Neuronal stem cell (in vitro differentiated cells): Measurements from ENCODE around the gene LHX2.

Experiments used
- DNase-seq: peaks from one replicate; pipeline ENCODE4 v3.0.0-alpha.2; 2013; ENCODE audit warnings: low spot score
- H2AFZ ChIP-seq: one replicate; pipeline ENCODE4 v1.6.1; 2013; ENCODE audit warnings: mild to moderate bottlenecking, low read length, inconsistent platforms
- H2AK5ac ChIP-seq: 2 replicates; pipeline ENCODE4 v1.6.1; 2013; ENCODE audit warnings: low read depth, mild to moderate bottlenecking, inconsistent platforms, low read length, moderate library complexity, mixed read lengths
- H2BK120ac ChIP-seq: 2 replicates; pipeline ENCODE4 v1.6.1; 2013; ENCODE audit warnings: low read depth, mild to moderate bottlenecking, inconsistent platforms, low read length, moderate library complexity, mixed read lengths
- H2BK12ac ChIP-seq: one replicate; pipeline ENCODE4 v1.6.1; 2013; ENCODE audit warnings: low read length, inconsistent platforms
- H2BK15ac ChIP-seq: 2 replicates; pipeline ENCODE4 v1.6.1; 2013; ENCODE audit warnings: mild to moderate bottlenecking, low read length, inconsistent platforms, mixed read lengths
- H2BK5ac ChIP-seq: one replicate; pipeline ENCODE4 v1.6.1; 2013; ENCODE audit warnings: inconsistent platforms, mild to moderate bottlenecking, low read length, moderate library complexity
- H3K14ac ChIP-seq: one replicate; pipeline ENCODE4 v1.6.1; 2013; ENCODE audit warnings: low read length, inconsistent platforms
- H3K18ac ChIP-seq: 2 replicates; pipeline ENCODE4 v1.6.1; 2013; ENCODE audit warnings: low read length, inconsistent platforms
- H3K23ac ChIP-seq: 2 replicates; pipeline ENCODE4 v1.6.1; 2013; ENCODE audit warnings: low read depth, mild to moderate bottlenecking, mixed read lengths, low read length, inconsistent platforms; ENCODE audit not compliant: poor library complexity
- H3K27ac ChIP-seq: replicated peaks from 3 replicates; pipeline ENCODE4 v1.5.1; 2013; ENCODE audit warnings: low read length, inconsistent platforms
- H3K27me3 ChIP-seq, 3 experiments: 2 replicates each; pipeline ENCODE4 v1.6.1; 2013; ENCODE audit warnings: low read length in 3 of 3, mild to moderate bottlenecking in 2 of 3, inconsistent platforms in 1 of 3, low read depth in 1 of 3, mixed read lengths in 1 of 3, moderate library complexity in 1 of 3; ENCODE audit not compliant: control insufficient read depth in 3 of 3, insufficient read depth in 3 of 3
- H3K36me3 ChIP-seq, 2 donors: replicated peaks in 1 of 2; 2 replicates each; pipeline ENCODE4 v1.6.1; 2013; ENCODE audit warnings: low read length in 2 of 2; ENCODE audit not compliant: control insufficient read depth in 2 of 2, insufficient read depth in 2 of 2
- H3K4ac ChIP-seq: 2 replicates; pipeline ENCODE4 v1.6.1; 2013; ENCODE audit warnings: inconsistent platforms, mild to moderate bottlenecking, low read length, moderate library complexity
- H3K4me1 ChIP-seq, 2 donors: 1 replicate in 1 of 2; 2 replicates in 1 of 2; pipeline ENCODE4 v1.6.1; 2013; ENCODE audit warnings: low read length in 2 of 2, low read depth in 1 of 2; ENCODE audit not compliant: control insufficient read depth in 2 of 2, insufficient read depth in 1 of 2
- H3K4me2 ChIP-seq: one replicate; pipeline ENCODE4 v1.6.1; 2013; ENCODE audit warnings: mild to moderate bottlenecking, low read length, inconsistent platforms; ENCODE audit not compliant: insufficient read depth, poor library complexity, severe bottlenecking
- H3K4me3 ChIP-seq, 2 donors: 2 replicates each; pipeline ENCODE4 v1.5.1; 2013; ENCODE audit warnings: low read length in 2 of 2, mild to moderate bottlenecking in 2 of 2, inconsistent platforms in 1 of 2, moderate library complexity in 1 of 2
- H3K79me1 ChIP-seq: one replicate; pipeline ENCODE4 v1.6.1; 2013; ENCODE audit warnings: low read depth, mild to moderate bottlenecking, inconsistent platforms, low read length, moderate library complexity
- H3K9ac ChIP-seq: one replicate; pipeline ENCODE4 v1.6.1; 2013; ENCODE audit warnings: mild to moderate bottlenecking, low read depth, low read length, inconsistent platforms; ENCODE audit not compliant: poor library complexity
- H3K9me3 ChIP-seq, 2 donors: replicated peaks in 1 of 2; 2 replicates each; pipeline versions ENCODE3 to v1.6.1; 2013; ENCODE audit warnings: low read length in 2 of 2, mild to moderate bottlenecking in 2 of 2, inconsistent platforms in 1 of 2, low read depth in 1 of 2, mixed read lengths in 1 of 2, moderate library complexity in 1 of 2; ENCODE audit not compliant: control insufficient read depth in 2 of 2, insufficient read depth in 1 of 2
- H4K8ac ChIP-seq: one replicate; pipeline ENCODE4 v1.6.1; 2013; ENCODE audit warnings: low read depth, mild to moderate bottlenecking, inconsistent platforms, low read length, moderate library complexity
- H4K91ac ChIP-seq: one replicate; pipeline ENCODE4 v1.6.1; 2013; ENCODE audit warnings: low read length, low read depth, mild to moderate bottlenecking, inconsistent platforms; ENCODE audit not compliant: poor library complexity
- WGBS, 2 donors: extraction: QIAGEN DNeasy Blood & Tissue Kit; methylation state at CpG; one replicate each; pipeline ENCODE4 v1.1.7; 2013; ENCODE audit warnings: missing lambda C conversion rate in 2 of 2, mixed read lengths in 1 of 2; ENCODE audit not compliant: insufficient read length in 2 of 2, insufficient replicate concordance in 1 of 2; ENCODE audit errors: extremely low coverage in 2 of 2; 5-methylcytosine and 5-hydroxymethylcytosine counted together

Gene LHX2

GRCh38 chr9:123972618-123973017, 39.0 kb upstream of the LHX2 start:
- Histone ChIP-seq H3K4me1 (peaks cover 0 to 4% of the 10 kb centered on the region in 2 donors), H3K14ac (no peak overlapping the region), H3K27ac (no peak overlapping the region), H3K9ac (peak overlapping the region; percentile 1), H4K91ac (no peak overlapping the region), H3K4me3 (peak overlapping the region in 1 of 2 donors; percentile 9), H3K23ac (no peak overlapping the region), H2BK12ac (no peak overlapping the region), H3K9me3 (peaks cover 11 to 24% of the 10 kb centered on the region in 2 donors), H2BK120ac (no peak overlapping the region), H3K4me2 (no peak overlapping the region), H3K4ac (no peak overlapping the region), H3K79me1 (no peaks in the 10 kb centered on the region), H2BK15ac (no peak overlapping the region), H3K27me3 (peaks cover 0 to 24% (median 0%) of the 10 kb centered on the region in 3 experiments), H3K18ac (no peak overlapping the region), H2AFZ (no peak overlapping the region), H4K8ac (no peak overlapping the region), H2AK5ac (no peak overlapping the region), H2BK5ac (no peak overlapping the region), H3K36me3 (peaks cover 0 to 4% of the 10 kb centered on the region in 2 donors)
- WGBS, 2 donors: 100% methylated on average over 8 of the region's 8 CpGs
- DNase-seq: no peak

DNA sequence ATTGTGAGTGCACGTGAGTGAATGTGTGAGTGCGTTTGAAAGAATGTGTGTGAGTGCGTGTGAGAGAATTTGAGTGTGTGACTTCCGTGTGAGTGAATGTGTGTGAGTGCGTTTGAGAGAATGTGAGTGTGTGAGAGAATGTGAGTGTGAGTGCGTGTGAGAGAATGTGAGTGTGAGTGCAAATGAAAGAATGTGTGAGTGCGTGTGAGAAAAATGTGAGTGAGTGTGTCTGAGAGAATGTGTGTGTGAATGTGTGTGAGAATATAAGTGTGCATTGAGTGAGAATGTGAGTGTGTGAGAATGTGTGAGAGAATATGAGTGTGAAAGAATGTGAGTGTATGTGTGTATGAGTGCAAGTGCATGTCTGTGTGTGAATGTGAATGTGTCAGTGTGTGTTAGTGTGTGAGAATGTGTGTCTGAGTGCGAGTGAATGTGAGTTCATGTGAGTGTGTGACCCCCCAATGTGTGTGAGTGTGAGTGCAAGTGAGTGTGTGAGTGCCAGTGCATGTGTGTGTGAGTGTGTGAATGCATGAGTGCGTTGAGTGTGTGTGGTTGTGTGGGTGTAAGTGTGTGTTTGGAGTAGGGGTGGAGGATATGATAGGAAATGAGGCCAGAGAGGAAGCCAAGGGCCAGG, 37.9 kb upstream of the LHX2 start:
- H4K91ac ChIP-seq: no peak overlapping the region
- H2BK120ac ChIP-seq: no peak overlapping the region
- peak overlapping the region; percentile 68 for H4K8ac ChIP-seq
- peak overlapping the region; percentile 5 for H3K23ac ChIP-seq
- H2BK5ac ChIP-seq: peak overlapping the region; percentile 19
- H2AK5ac ChIP-seq: no peak overlapping the region
- peaks cover 0 to 4% of the 10 kb centered on the region in 2 donors for H3K4me1 ChIP-seq
- no peaks in the 10 kb centered on the region for H3K79me1 ChIP-seq
- peak overlapping the region in 1 of 2 donors; percentile 43 for H3K4me3 ChIP-seq
- H2BK15ac ChIP-seq: no peak overlapping the region
- peaks cover 0 to 24% (median 0%) of the 10 kb centered on the region in 3 experiments for H3K27me3 ChIP-seq
- H3K14ac ChIP-seq: no peak overlapping the region
- no peak overlapping the region for H3K27ac ChIP-seq
- H2BK12ac ChIP-seq: no peak overlapping the region
- no peak overlapping the region for H3K4me2 ChIP-seq
- no peak overlapping the region for H3K4ac ChIP-seq
- peaks cover 0 to 4% of the 10 kb centered on the region in 2 donors for H3K36me3 ChIP-seq
- no peak for DNase-seq
- peak overlapping the region; percentile 25 for H3K9ac ChIP-seq
- H3K18ac ChIP-seq: no peak overlapping the region
- WGBS, 2 donors: 100% methylated on average over 6 to 7 of the region's 9 CpGs
- peaks cover 11 to 24% of the 10 kb centered on the region in 2 donors for H3K9me3 ChIP-seq
- no peak overlapping the region for H2AFZ ChIP-seq

DNA sequence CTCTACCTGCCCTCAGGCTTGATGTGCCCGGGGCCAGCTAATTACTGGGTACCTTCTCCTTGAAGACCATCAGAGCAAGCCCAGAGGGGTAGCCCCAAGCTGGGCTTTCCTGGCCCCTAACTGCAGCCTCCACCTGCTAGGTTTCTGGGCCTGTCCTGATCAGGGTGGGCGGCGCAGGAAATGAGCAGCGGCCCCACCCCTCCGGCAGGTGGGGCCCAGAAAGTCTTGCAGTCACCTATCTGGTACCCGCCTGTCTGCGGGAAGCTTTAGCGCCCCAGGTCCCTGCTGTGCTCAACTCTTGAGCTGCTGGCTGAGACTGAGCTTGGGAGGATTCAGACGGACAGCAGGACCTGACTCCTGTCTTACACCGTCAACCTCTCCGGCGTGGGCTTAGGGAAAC, 37.1 kb upstream of the LHX2 start:
- H3K9ac ChIP-seq: no peak overlapping the region
- no peaks in the 10 kb centered on the region for H3K79me1 ChIP-seq
- no peak overlapping the region for H2AFZ ChIP-seq
- H3K4me3 ChIP-seq: no peak overlapping the region
- peaks cover 0 to 4% of the 10 kb centered on the region in 2 donors for H3K36me3 ChIP-seq
- H2BK120ac ChIP-seq: no peak overlapping the region
- H3K9me3 ChIP-seq: peaks cover 11 to 24% of the 10 kb centered on the region in 2 donors
- peaks cover 0 to 28% (median 0%) of the 10 kb centered on the region in 3 experiments for H3K27me3 ChIP-seq
- H4K8ac ChIP-seq: no peak overlapping the region
- DNase-seq: no peak
- H3K27ac ChIP-seq: no peak overlapping the region
- no peak overlapping the region for H2BK12ac ChIP-seq
- no peak overlapping the region for H3K4me2 ChIP-seq
- WGBS, 2 donors: no CpG with 5 or more reads among the region's 12 CpGs
- H2BK5ac ChIP-seq: peak overlapping the region; percentile 19
- no peak overlapping the region for H3K18ac ChIP-seq
- no peak overlapping the region for H3K23ac ChIP-seq
- H3K14ac ChIP-seq: no peak overlapping the region
- peaks cover 0 to 4% of the 10 kb centered on the region in 2 donors for H3K4me1 ChIP-seq
- no peak overlapping the region for H2BK15ac ChIP-seq
- no peak overlapping the region for H4K91ac ChIP-seq
- no peak overlapping the region for H3K4ac ChIP-seq
- H2AK5ac ChIP-seq: no peak overlapping the region

- WGBS, 2 donors: no CpG with 5 or more reads among the region's 3 CpGs
- no peak overlapping the region for H4K8ac ChIP-seq
- no peak overlapping the region for H3K4ac ChIP-seq
- no peak overlapping the region for H3K18ac ChIP-seq
- peaks cover 0 to 36% (median 0%) of the 10 kb centered on the region in 3 experiments for H3K27me3 ChIP-seq
- no peak overlapping the region for H3K9ac ChIP-seq
- no peak overlapping the region for H3K4me3 ChIP-seq
- H2AFZ ChIP-seq: no peak overlapping the region
- no peak overlapping the region for H2BK15ac ChIP-seq
- no peak overlapping the region for H2BK12ac ChIP-seq
- H2AK5ac ChIP-seq: no peak overlapping the region
- no peak overlapping the region for H2BK5ac ChIP-seq
- H3K23ac ChIP-seq: no peak overlapping the region
- no peak overlapping the region for H3K14ac ChIP-seq
- DNase-seq: no peak
- H3K4me1 ChIP-seq: peaks cover 0 to 4% of the 10 kb centered on the region in 2 donors
- no peak overlapping the region for H4K91ac ChIP-seq
- H3K36me3 ChIP-seq: peaks cover 0 to 4% of the 10 kb centered on the region in 2 donors
- H2BK120ac ChIP-seq: no peak overlapping the region
- H3K9me3 ChIP-seq: peaks cover 11 to 24% of the 10 kb centered on the region in 2 donors
- no peak overlapping the region for H3K27ac ChIP-seq
- no peaks in the 10 kb centered on the region for H3K79me1 ChIP-seq
- H3K4me2 ChIP-seq: no peak overlapping the region
These were observed 35.7 kb upstream of the LHX2 start for GRCh38 chr9:123975871-123976270.
